Measurements from ENCODE around the gene MANEAL.
"Not testable (repeated sequence)": the region's sequence is repeated elsewhere in the genome, so short reads cannot be mapped to it uniquely, and the experiment has no call there.

Gene MANEAL, protein sequence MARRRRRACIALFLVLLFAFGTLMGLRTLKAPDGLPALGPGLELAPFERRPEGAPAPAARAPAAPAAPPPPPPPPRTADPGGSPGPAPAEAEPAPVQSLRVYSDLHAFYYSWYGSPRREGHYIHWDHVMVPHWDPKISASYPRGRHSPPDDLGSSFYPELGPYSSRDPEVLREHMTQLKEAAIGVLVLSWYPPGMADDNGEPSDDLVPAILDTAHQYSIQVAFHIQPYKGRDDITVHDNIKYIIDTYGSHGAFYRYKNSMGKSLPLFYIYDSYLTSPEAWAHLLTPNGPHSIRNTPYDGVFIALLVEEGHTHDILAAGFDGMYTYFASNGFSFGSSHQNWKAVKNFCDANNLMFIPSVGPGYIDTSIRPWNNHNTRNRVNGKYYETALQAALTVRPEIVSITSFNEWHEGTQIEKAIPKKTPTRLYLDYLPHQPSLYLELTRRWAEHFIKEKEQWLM

DNA sequence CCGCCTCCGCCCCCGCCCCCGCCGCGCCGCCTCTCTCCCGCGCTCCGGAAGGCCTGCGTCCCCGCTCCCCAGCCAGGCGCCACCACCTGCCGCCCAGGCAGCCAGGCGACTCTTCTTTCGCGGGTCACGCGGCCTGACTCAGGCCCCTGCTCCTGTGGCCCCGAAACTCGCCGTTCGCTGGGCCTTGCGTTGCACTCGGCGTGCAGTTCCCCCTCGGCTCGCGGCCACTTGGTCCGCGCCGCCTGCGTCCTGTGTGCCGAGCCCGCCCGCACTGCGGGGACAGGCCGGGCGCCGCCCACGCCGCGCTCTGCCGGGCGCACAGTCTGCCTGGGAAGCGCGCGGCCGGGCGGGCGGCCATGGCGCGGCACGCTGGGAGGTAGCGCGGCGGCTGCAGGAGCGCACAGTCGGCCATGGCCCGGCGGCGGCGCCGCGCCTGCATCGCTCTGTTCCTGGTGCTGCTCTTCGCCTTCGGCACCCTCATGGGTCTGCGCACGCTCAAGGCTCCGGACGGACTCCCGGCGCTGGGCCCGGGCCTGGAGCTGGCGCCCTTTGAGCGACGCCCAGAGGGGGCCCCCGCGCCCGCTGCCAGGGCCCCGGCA is at the start of gene MANEAL:
TSS of gene MANEAL (plus strand) at position 75 of the 599 bp plus-strand sequence. CDS start at position 411, 336 bp downstream.
- peak; percentile 10 for DNase-seq

DNA sequence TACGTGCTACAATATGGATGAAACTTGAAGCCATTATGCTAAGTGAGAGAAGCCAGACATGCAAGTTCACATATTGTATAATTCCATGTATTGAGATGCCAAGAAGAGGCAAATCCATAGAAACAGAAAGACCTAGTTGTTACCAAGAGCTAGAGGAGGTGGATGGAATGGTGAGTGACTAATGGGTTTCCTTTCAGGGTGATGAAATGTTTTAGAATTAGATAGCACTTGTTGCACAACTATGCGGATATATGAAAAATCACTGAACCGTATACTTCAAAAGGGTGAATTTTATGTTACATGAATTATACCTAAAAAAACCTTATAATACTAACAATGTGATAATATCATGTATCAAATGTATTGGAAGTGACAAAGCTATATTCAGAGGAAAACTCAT is 46.8 kb upstream of the MANEAL start:
- no peak for DNase-seq

DNA sequence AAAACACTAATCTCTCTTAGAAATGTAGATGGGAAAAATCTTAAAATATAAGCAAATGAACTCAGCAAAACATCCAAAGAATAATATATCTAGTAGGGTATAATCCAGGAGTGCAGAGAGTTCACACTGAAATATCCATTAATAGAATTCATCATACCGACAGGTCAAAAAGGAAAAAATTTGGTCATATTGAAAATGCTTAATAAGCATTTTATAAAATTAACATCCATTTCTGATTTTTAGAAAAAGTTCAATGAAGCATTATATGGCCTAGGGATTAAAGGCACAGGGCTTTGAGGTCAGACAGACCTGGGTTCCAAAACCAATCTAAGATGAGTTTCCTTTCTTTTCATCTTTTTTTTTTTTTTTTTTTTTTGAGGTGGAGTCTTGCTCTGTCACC is 45.1 kb upstream of the MANEAL start:
- no peak for DNase-seq

DNA sequence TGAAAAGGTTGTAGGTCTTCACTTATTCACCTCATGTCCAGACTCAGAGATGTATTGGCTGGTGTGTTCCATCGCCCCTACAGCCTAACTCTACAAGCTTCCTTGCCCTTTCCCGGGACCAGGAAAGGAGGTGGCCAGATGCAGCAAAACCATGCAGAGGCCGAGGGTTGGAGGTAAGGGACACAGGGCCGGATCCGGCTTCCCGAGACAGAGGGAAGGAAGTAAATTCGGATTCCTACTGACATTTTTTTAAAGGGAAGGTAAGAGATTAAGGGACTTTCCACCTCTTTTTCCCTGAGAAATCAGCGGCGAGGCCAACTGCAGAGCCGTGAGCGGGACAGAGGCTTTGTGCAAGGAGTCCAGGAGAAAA is 41.4 kb upstream of the MANEAL start:
- no peak for DNase-seq

DNA sequence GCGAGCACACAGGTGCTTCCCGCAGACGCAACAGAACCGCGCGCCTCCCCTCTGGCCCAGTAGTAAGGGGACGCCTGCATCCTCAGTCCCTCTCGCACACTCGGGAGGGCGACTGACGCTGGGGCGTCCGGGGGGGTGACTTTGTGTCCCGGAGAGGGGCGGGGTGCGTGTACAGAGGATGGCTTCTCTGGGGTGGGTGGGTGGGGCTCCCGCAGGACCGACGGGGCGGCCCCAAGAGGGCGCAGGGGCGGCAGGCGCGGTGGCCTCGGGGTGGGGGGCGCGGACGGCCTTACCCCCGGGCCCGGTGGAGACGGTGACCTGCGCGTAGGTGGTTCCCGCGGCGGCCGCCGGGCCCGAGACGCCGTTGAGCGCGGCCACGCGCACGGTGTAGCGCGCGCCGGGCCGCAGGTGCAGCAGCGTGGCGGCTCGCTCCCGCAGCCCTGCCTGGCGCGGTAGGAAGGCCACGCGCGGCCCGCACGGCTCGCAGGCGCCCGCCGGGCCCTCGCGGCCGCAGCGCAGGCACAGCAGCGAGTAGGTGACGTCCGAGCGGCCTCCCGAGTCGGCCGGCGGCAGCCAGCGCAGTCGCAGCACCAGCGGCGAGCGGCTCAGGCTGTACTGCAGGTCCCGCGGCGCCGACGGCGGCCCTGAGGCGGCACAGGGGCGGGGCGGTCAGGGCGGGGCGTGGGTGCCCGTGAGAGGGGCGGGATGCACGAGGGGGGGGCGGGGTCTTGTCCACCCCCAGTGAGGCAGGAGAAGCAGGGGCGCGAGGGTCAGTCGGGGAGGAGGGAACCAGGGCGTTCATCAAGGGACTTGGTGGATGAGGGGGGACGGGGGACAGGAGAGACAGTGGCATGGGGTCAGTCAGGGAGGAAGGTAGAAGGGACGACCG is 40.8 kb upstream of the MANEAL start:
- DNase-seq: no peak

DNA sequence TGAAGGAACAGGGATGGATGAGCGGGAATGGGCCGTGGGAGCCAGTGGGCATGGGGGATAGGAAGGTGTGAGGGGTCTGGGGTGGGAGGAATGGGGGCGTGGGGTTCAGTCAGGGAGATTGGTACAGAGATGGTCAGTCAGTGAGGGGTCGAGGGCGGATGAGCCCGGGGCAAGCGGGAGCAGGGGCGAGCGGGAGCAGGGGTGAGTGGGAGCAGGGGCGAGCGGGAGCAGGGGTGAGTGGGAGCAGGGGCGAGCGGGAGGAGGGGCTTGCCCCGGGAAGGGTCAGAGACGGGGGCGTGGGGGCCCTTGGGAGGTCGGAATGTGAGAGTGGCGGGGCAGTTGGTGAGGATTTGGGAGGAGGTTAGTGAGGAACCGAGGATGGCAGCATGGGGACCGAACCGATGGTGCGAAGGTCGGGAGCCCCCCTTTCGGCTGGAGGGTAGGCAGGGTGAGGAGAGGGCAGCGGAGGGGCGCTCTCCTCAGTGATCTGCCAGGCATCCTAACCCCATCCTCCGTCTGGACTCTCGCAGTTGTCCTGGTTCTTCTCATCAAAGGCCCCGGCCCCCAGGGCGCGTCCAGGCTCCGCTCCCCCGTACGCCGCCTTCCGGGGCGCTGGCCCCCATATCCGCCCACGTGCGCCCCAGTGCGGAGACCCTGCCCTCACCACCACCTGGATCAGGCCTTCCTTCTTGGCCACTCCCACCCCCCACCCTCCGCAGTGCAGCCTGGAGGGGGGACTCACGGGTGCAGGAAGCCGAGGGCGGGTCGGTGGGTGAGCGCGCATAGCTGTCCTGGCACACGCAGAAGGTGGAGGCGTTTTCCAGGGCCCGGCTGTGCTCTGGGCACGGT is 40.0 kb upstream of the MANEAL start:
- no peak for DNase-seq

DNA sequence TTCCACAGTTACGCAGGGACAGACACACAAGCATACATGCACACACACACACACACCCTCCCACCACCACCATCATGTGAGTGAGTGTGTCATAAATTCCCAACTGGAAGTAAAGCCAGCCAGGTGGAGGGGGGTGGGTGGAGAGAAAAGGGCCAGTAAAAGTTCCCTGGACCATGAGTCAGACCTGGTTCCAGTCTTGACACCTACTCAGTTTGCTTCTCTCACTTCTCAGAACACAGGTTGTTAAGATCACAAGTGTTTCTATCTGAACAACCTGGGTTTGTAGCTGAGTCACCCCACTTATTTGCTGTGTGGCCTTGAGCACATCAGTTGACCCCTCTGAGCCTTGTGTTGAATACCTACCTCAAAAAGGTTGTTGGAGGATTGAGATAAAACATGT is 38.4 kb upstream of the MANEAL start:
- no peak for DNase-seq

DNA sequence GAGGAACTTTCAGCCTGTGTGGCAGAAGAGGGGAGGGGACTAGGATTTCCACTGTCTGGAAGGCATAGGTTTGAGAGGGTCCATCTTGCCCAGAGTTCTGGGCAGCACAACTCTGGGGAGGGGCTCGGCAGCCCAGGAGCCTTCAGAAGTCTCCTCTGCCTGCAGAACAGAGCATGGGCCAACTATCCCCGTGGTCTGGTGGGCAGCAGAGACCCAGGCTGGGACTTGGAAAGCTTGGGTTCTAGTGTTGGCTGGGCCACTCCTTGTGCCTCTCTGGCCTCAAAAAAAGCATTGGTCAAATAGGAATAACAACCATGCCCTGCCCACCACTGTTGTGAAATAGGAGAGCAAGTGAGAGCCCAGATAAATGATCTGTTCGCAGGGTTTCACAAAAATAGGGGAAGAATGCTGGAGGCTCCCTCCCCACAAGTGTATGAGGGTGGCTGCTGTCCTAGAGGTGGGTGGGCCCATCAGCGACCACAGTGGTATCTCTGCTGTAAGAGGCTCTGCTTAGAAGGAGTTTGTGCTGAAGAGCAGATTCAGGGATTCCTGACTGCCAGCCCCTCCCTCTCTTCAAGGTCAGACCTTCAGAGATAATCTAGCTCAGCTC is 37.6 kb upstream of the MANEAL start:
- DNase-seq: no peak

DNA sequence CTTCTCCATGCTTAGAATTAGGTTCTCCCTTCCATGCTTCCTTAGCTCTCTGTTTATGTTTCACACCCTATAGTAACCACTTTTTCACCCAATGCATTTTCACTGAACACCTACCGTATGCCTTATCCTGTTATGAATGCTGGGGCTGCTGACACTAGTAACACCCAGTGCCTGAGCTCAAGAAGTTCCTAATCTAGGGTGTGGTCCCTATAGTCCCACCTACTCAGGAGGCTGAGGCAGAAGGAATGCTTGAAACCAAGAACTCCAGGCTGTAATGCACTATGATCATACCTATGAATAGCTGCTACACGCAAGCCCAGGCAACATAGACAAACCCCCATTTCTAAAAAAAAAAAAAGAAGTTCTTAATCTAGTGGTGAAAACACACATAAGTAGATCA is 34.2 kb upstream of the MANEAL start:
- DNase-seq: no peak

DNA sequence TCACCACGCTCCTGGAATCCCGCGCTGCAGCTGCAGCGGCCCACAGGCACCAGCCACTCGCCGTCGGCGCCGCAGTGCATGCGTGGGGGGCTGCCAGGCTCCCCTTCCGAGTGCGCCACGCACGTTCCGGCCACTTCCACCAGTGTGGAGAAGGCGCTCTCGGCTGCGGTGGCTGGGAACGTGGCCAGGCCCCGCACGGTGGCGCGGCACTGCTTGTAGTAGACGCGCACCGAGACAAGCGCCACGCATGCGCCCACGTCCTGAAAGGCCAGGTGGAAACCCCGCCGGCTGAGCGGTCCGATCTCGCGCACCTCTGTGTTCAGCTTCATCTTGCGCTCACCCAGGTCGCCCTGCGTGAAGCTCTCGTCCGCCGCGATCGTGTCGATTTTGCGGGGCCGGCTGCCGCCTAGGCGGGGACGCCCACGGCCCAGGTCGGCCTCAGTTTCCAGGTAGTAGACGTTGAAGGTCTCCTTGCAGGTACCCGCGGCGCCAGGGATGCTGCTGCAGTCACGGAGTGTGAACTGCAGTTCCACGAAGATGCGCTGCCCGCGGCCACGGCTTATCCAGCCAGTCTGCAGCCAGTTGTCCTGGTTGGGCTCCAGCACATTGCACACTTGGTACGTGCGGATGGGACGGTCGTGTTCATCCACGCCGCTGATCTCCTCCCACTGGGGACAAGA is 32.1 kb upstream of the MANEAL start:
- DNase-seq: no peak

DNA sequence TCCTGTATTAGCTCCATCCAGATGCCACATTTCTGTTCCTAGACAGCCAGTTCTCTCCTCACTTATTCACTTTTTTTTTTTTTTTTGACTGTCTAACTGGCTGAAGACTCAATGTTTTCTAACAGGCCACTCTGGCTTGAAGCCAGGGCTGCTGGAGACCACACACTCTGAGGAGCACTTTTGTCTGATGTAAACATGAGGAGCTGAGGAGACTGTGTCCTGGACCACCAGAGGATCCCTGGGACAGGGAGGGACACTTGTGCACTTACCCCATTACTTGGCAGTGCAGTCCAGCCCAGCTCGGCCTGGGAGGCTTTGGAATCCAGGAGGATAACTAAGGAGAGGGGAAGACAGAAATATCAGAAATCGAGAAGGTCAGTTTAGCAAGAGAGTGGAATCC is 31.1 kb upstream of the MANEAL start:
- DNase-seq: no peak

DNA sequence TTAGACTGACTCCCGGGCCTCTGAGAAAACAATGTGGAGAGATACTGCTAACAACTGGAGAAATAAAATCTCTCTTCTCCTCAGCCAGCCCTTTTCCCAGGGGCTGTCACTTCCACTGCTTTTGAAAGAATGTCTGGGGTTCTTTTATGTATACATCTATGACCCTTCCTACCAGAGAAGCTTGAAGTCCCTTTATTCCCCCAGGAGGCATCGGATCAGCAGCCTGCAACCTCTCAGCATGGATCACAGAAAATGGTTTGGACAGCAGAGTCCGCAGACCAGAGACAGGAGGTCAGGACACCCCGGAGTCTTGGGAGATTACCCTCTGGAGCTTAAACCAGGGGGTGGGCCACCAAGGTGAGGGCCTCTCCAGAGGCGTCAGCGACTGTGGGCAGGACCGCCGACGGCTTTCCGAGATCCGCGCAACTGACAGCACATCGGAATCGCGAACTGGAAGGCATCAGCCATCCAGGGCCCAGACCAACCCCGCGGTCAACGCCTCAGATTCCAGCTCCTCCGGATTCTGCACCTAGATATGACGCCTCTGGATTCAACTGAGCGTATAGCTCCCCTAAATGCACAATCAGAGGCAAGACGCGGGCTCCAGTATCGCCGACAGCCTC is 29.7 kb upstream of the MANEAL start:
- DNase-seq: no peak

DNA sequence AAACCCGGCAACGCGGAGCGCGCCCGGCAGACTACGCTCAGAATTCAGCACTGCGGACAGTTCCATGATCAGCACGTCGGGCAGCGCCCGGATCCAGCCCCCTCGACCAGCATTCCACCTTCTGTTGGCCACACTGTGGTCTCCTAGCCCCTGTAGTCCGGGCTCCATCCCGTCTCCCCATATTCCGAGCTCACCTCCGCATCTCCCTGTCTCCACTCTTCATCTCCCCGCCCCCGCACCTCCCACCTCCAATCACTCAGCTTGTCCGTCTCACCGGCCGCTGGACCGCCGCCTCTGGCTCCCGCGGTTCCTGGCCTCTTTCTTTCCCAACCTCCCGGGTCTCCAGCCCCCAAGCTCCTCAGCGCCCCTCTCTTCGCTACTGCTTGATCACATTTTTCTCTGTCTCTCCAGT is 29.2 kb upstream of the MANEAL start:
- DNase-seq: no peak

DNA sequence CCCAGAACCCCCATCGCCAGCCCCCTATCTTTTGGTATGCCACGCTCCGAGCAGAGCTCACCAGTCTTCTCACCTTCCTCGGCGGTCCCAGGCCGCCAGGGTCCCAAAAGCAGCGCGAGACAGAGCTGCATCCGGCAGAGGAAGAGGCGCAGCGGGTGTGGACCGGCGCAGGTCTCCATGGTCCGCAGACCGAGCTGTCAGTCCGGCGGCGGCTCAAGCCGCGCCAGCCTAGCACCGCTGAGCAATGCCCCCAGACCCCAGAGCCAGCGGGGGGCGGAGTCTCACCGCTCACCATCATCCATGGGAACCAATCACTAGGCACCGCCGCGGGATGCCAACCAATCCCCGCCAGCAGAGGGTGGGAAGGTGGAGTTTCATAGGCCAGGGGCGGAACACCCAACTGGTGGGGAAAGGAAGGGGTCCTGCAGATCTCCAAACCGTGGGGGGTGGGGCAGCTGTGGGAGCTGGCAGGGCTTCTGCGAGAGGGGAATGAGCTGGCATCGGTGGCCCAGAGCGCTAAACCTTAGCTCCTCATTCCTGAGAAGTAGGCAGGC is 28.7 kb upstream of the MANEAL start, which contains the start of gene EPHA10:
TSS of gene EPHA10 (minus strand) at position 233 of the 554 bp plus-strand sequence. CDS start at position 179, 54 bp downstream.
- DNase-seq: no peak

DNA sequence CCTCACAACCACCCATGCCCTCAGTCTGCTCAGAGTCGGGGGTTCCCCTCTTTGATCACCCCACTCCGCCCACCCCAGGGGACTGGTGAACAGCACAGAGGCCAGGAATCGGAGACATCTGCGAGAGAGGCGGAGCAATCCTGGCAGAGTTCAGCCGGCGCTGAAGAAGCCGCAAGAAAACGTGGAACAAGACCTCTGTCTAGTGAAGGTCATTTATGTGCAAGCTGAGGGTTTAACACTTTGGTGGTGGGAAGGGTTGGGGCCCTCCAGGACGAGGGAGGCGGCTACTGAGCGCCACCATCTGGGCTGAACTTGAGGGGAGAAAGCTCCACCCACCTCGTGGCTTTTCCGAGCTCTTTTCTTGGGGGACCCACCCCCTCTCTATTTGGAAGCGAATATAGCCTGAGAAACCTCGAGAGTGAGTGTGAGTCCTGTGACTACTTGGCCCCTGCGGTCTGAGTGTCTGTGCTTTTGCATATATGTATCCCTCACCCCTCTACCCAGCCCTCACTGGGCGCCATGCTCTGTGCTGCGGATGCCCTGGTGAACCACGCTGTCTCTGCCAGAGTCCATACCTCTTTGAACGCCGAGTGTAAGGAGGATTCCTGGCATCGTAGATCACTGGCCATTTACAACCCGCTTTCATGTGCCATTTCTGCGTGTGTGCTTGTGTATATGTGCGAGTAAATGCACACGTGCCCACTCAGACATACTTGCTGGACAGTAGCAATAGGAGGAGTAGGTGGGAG is 27.6 kb upstream of the MANEAL start:
- DNase-seq: no peak

DNA sequence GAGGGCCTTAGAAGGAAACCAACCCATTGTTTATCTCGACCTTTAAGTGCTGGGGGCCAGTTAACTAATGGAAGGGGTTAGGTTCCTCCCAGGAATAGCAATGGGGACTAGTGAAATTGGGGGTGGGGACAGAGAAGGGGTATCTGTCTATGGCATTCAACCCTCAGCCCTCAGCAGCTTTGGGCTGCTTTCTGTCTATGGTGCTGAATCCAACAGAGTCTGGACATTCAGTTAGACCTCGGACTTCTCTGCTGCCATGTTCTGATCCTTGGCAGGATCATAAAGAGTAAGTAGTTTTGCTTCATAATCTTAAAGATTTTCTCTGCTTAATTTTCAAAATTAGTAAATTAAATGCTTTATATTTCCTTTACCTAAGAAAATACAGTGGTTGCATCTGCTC is 26.2 kb upstream of the MANEAL start:
- DNase-seq: no peak

DNA sequence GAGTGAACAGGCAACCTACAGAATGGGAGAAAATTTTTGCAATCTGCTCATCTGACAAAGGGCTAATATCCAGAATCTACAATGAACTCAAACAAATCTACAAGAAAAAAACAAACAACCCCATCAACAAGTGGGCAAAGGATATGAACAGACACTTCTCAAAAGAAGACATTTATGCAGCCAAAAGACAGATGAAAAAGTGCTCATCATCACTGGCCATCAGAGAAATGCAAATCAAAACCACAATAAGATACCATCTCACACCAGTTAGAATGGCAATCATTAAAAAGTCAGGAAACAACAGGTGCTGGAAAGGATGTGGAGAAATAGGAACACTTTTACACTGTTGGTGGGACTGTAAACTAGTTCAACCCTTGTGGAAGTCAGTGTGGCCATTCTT is 22.2 kb upstream of the MANEAL start:
- DNase-seq: not testable (repeated sequence)

DNA sequence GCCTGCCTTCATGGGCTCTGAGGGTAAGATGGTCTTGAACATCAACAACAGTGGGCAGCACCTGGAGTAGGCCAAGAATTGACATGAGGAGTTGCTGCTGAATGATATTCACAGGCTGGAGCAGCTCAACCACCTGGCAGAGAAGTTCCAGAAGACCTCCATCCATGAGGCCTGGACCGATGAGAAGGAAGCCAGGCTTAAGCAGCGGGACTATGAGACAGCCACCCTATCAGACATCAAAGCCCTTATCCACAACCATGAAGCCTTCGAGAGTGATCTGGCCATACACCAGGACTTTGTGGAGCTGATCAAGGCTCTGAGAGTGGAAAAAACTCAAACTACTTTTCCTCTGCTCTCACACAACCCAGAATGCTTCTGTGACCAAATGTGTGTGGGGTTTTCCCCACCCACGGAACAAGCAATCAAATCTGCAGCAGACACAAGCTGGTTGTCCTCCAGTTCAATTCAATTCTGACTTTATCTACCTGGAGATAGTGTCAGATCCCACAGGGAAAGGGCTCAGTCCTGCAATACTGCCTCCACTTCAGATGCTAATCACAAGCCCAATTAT is 16.6 kb upstream of the MANEAL start:
- DNase-seq: no peak

DNA sequence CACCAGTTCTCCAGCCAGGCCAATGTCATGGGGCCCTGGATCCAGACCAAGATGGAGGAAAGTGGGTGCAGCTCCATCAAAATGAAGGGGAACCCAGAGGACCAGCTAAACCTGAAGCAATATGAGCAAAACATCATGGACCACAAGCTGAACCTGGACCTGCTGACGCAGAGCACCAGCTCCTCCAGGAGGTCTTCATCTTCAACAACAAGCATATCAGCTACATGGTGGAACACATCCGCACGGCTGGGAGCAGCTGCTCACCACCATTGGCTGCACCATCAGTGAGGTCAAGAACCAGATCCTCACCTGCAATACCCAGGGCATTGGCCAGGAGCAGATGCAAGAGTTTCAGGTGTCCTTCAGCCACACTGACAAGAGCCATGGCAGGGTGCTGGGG is 15.0 kb upstream of the MANEAL start:
- DNase-seq: no peak

DNA sequence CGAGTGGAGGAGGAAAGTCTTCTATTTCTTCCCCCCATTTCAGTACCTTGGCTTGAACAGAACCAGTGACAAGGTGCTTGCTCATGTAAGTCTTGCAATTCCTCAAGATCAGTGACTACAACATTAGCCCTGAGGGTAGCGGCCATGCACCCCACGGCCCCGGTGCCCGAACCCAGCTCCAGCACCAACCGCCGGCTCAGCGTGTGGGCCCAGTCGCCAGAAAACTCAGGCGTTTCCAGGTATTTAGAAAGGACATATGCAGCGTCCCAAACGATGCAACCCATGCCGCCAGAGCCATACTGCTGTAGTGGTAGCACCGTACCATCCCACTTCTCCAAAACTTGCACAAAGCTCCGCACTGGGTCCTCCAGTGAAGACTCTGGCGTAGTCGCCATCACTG is 11.2 kb upstream of the MANEAL start:
- no peak for DNase-seq

Data from activated effector memory CD4-positive, alpha-beta T cell treated with Interleukin-2 at 50 U/mL for 16 hours (primary cell).